LNCaP clone FGC (cell line): ENCODE results near the gene PLXNA4.

Experiments
- DNase-seq: peaks from one replicate; pipeline ENCODE4 v3.0.0-alpha.2; 2011; ENCODE audit warnings: low read depth
- H3K4me3 ChIP-seq: 2 replicates; pipeline ENCODE4 v1.5.1; 2011; ENCODE audit warnings: mild to moderate bottlenecking, low read depth, low read length, control low read depth
- TF ChIP-seq, protein P1 (sequence below): IDR thresholded peaks from 2 replicates; pipeline ENCODE4 v1.5.1; 2012; ENCODE audit warnings: mild to moderate bottlenecking; ENCODE audit not compliant: control insufficient read depth, insufficient read depth; ENCODE audit errors: extremely low read depth

The PLXNA4 gene

GRCh38 chr7:132511387-132511786, 64.9 kb downstream of the PLXNA4 start:
- TF ChIP-seq, protein P1, sequence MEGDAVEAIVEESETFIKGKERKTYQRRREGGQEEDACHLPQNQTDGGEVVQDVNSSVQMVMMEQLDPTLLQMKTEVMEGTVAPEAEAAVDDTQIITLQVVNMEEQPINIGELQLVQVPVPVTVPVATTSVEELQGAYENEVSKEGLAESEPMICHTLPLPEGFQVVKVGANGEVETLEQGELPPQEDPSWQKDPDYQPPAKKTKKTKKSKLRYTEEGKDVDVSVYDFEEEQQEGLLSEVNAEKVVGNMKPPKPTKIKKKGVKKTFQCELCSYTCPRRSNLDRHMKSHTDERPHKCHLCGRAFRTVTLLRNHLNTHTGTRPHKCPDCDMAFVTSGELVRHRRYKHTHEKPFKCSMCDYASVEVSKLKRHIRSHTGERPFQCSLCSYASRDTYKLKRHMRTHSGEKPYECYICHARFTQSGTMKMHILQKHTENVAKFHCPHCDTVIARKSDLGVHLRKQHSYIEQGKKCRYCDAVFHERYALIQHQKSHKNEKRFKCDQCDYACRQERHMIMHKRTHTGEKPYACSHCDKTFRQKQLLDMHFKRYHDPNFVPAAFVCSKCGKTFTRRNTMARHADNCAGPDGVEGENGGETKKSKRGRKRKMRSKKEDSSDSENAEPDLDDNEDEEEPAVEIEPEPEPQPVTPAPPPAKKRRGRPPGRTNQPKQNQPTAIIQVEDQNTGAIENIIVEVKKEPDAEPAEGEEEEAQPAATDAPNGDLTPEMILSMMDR: no peak
- no peak for DNase-seq
- no peak overlapping the region for H3K4me3 ChIP-seq

GRCh38 chr7:132509643-132510042, 66.6 kb downstream of the PLXNA4 start:
- DNase-seq: no peak

DNA sequence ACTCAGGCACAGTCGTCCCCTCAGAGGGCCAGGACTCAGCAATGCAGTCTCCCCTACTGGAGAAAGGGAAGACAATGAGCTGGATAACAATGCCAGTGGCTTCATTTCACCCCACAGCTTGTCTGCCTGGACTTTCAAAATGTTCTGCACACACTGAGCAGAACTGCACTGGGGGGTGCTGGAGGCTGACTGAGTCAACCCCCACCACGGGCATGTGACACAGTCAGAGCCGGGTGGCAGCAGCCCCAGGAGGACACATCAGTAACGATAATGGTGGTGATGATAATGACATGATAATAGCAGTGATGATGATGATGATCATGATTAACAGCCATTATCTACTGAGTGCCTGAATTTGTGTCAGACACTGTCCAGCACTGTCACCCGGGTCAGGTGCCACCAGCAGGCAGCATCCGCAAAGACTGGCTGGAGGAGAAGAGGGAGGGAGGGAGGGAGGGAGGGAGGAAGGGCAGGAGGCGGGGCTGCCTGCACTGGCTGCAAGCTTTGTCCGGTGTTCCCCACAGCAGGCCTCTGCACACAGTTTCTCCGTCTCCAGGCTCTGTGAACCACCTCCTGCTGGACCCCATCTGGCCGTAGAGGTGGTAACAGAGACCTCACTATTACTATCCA, 67.4 kb downstream of the PLXNA4 start:
- no peak overlapping the region for H3K4me3 ChIP-seq
- DNase-seq: no peak
- TF ChIP-seq, protein P1: peak; percentile 23; the same call in 1 of the 2 replicates

More at GRCh38 chr7:132509643-132510042, 66.6 kb downstream of the PLXNA4 start:
- no peak overlapping the region for H3K4me3 ChIP-seq
- TF ChIP-seq, protein P1: no peak

GRCh38 chr7:132504852-132505251, 71.4 kb downstream of the PLXNA4 start:
- TF ChIP-seq, protein P1: no peak
- no peak overlapping the region for H3K4me3 ChIP-seq
- no peak for DNase-seq

DNA sequence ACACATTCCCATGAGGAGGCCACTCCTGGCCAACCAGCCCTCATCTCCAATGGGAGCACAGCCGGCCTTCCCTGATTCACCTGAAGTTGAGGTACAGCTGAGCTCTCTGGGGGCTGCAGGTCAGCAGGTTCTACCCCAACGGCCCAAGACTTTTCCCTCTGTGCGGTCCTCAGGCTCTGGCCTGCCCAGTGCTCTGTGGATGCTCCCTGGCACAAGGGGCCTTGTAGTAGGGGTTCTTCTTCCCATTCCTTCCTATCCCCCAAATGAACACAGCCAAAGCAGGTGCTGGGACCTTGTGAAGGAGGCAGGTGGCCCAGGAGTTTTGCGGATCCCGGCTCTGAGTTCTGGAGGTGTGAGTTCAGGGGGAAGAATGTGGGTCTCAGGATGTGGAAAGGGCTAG, 72.2 kb downstream of the PLXNA4 start:
- no peak overlapping the region for H3K4me3 ChIP-seq
- no peak for DNase-seq
- TF ChIP-seq, protein P1: no peak

DNA sequence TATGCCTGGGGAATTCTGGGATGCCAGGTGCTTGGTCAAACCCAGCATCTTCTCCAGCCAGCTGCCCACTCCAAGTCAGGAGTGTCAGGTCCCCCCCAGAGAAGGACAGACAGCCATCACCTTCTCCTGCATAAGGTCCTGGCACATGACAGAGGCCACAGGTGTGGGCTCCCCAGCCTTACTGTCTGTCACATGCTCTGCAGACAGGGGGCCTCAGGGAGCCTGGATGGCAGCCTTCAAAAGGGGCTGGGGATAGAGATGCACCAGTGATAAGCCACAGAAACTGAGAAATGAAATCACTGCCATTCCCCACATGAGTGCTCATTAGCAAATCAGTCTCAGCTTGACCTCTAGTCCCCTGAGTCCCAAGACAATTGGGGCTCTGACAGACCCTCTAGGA, 72.9 kb downstream of the PLXNA4 start:
- no peak for DNase-seq
- TF ChIP-seq, protein P1: no peak
- H3K4me3 ChIP-seq: no peak overlapping the region

DNA sequence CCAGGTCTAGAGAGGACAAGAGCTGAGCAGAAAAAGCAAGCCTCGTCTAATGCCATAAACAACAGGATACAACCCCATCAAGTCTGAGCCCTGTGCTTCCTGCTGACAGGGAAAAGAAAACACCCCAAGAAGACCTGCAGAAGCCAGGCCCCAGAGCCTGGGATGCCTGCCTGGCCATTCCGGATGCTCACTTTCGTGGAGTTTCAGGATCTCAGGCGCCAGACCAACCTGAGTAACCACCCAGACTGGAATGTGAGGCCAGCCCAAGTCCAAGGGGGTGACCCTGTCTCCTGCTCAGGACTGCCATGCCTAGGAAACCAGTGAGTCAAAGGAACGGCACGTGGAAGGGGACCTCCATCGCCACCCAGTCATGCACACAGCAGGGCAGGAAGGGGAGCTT, 74.3 kb downstream of the PLXNA4 start:
- no peak for DNase-seq
- TF ChIP-seq, protein P1: no peak

More for the DNA sequence above, 74.3 kb downstream of the PLXNA4 start:
- H3K4me3 ChIP-seq: no peak overlapping the region
